Neural progenitor cell (in vitro differentiated cells): ENCODE data around the gene PARD3B.

Experiments
- CTCF ChIP-seq: fragments of 200-600 bp; sonication (generic); IDR thresholded peaks from 2 replicates; pipeline ENCODE4 v1.5.1; 2017; ENCODE audit warnings: antibody characterized with exemption, mild to moderate bottlenecking
- EZH2 ChIP-seq: fragments of 200-600 bp; sonication (generic); IDR thresholded peaks from 2 replicates; pipeline ENCODE4 v1.6.1; 2017; ENCODE audit warnings: antibody characterized with exemption, mild to moderate bottlenecking, moderate library complexity
- EZH2phosphoT487 ChIP-seq: fragments of 200-600 bp; sonication (generic); IDR thresholded peaks from 2 replicates; pipeline ENCODE4 v1.6.1; 2017; ENCODE audit warnings: antibody characterized with exemption

GRCh38 chr2:204888222-204888621 is 342.9 kb downstream of the PARD3B start:
- no peak for TF ChIP-seq CTCF
- TF ChIP-seq EZH2: no peak
- no peak for TF ChIP-seq EZH2phosphoT487
